HL-60/S4 treated with phorbol 12-myristate 13-acetate at 8.2 ng/mL for 4 days and 3 days (cell line): ENCODE data around the gene BOLA3.
"Not testable (repeated sequence)": the region's sequence is repeated elsewhere in the genome, so short reads cannot be mapped to it uniquely, and the experiment has no call there.

Source experiments
- in situ Hi-C: fragments of 300-500 bp; cut with MboI; formaldehyde crosslinking; loops from 2 replicates; pipeline ENCODE4 v1.15.0; 2022; ENCODE audit warnings: low sequenced_read_pairs

Gene BOLA3

DNA sequence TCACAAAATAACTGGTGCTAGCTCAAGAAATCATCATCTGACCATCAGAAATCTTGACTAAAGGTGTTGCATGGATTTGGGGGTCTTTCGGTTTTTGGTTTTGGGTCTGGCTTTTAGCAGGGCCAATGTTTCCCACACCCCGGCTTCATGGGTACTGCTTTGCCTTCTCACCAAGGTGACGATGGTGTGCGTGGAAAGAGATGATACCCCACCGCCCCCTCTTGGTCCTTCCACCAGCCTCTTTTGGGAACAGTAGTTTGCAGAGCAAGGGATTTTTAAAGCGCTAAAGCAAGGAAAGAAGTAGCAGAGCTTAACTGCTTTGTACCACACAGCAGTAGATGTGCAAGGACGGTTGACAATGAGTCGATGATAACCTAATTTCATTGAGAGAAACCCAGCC lies 42.3 kb downstream of the BOLA3 start:
- in situ Hi-C loops: no loop called here

DNA sequence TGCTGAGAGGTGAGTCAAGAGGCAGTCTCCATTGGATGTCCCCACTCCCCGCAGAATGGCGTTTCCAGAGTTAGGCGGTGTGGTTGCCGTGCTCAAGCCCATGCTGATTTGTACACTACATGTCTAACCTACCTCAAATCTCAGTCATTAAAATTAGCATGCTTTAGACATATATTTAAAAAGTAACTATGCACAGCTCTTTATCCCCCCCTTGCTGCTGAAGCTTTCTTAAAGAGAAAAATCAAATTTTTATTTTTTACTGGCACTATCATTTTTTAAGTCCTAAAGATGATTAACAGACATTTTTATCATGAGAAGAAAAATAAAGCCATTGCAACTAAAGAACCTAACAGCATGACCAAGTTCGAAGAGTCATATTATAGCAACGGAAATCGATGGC lies 42.9 kb downstream of the BOLA3 start:
- in situ Hi-C loops: no loop called here

DNA sequence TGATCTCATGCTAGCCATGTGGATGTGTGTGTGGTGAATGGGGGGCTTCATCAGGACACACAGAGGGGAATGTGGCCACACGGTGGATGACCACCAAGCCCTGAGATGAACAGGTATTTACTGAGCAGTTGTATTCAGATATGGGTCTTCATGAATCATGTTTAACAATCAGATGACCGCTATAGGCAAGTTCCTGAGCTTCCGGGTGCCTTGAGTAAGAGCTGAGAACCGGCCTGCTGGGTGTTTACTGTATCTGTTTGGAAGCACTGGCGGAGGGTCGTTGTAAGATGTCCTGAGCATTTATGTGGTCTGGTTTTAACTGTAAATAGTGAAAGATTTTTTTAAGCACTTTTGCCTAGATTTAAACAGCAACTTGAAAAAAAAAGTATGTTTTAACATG lies 43.9 kb downstream of the BOLA3 start:
- in situ Hi-C loops: no loop called here

DNA sequence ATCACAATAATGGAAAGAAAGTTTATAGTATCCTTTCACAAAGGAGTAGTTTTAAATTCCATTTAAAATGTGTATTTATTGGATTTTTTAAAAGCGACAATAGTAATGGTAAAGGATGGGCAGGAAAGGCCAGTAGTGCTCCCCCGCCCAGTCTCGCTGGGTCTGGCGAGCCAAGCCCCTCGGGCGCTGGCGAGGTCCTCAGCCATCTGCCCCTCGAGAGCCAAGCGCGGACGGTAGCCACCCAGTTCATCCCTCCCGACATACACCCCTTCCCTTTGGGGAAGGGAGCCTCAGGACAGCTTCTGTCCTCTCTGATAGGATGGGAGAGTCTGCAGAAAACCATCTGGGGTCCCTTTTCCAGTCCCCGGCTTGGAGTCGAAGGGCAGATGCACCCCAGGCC lies 45.2 kb downstream of the BOLA3 start:
- in situ Hi-C loops: no loop called here

DNA sequence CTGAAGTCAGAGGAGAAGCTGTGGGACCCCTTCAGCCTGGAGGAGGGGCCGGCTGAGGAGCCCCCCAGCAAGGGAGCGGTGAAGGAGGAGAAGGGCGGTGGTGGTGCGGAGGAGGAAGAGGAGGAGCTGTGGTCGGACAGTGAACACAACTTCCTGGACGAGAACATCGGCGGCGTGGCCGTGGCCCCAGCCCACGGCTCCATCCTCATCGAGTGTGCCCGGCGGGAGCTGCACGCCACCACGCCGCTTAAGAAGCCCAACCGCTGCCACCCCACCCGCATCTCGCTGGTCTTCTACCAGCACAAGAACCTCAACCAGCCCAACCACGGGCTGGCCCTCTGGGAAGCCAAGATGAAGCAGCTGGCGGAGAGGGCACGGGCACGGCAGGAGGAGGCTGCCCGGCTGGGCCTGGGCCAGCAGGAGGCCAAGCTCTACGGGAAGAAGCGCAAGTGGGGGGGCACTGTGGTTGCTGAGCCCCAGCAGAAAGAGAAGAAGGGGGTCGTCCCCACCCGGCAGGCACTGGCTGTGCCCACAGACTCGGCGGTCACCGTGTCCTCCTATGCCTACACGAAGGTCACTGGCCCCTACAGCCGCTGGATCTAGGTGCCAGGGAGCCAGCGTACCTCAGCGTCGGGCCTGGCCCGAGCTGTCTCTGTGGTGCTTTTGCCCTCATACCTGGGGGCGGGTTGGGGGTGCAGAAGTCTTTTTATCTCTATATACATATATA lies 46.0 kb downstream of the BOLA3 start:
- in situ Hi-C loops: no loop called here

DNA sequence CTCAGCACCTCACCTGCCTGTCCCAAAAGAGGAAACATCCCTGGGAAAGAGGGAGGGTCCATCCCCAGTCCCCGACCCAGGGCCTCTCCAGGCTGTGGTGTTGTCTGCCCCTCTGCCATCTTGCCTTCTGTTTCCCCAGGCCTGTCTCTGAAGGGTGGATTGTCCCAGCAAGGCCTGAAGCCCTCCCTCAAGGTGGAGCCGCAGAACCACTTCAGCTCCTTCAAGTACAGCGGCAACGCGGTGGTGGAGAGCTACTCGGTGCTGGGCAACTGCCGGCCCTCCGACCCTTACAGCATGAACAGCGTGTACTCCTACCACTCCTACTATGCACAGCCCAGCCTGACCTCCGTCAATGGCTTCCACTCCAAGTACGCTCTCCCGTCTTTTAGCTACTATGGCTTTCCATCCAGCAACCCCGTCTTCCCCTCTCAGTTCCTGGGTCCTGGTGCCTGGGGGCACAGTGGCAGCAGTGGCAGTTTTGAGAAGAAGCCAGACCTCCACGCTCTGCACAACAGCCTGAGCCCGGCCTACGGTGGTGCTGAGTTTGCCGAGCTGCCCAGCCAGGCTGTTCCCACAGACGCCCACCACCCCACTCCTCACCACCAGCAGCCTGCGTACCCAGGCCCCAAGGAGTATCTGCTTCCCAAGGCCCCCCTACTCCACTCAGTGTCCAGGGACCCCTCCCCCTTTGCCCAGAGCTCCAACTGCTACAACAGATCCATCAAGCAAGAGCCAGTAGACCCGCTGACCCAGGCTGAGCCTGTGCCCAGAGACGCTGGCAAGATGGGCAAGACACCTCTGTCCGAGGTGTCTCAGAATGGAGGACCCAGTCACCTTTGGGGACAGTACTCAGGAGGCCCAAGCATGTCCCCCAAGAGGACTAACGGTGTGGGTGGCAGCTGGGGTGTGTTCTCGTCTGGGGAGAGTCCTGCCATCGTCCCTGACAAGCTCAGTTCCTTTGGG lies 47.2 kb downstream of the BOLA3 start:
- in situ Hi-C loops: no loop called here

DNA sequence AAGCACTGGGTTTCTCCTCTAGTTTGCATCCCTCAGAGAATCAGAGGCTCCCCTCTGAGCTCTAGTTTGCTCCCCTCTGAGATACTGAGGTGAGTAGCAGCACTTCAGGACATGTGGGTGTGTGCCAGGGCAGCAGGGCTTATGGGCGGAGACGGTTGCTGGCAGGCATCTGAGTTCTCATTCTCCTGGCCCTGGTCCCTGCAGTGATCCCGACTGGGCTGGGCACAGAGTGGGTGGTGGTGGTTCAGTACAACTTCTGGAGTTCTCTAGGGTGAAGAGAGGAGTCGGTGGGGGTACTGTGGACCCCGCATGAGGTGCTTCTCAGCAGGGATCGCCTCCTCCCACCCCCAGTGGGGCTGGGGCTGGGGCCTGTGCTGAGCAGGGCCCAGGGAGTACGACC lies 47.9 kb downstream of the BOLA3 start:
- in situ Hi-C loops: no loop called here

DNA sequence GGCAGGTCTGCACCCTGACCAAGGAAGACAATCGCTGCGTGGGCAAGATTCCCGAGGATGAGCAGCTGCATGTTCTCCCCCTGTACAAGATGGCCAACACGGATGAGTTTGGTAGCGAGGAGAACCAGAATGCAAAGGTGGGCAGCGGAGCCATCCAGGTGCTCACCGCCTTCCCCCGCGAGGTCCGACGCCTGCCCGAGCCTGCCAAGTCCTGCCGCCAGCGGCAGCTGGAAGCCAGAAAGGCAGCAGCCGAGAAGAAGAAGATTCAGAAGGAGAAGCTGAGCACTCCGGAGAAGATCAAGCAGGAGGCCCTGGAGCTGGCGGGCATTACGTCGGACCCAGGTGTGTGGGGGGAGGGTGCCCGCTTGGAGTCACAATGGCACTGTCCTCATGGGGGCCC lies 48.4 kb downstream of the BOLA3 start:
- in situ Hi-C loops: no loop called here

DNA sequence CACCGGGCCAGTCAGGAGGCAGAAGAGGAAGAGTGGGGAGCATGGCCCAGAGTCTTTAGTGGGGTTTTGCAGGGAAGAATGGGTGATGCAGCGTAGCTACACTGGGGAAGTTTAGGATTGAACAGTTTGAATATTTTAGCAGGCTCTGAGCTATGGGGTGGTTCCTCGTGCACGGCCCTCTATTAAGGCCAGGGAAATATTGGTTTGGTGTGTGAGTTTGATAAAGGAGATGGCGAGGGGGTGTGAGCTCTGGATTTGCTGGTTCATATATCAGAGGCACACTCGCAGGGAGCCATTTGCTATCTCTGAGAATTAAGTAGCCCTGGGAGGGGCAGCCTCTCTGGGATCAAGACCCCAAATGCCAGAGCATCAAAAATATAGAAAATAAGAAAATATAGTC lies 50.1 kb downstream of the BOLA3 start:
- in situ Hi-C loops: no loop called here

DNA sequence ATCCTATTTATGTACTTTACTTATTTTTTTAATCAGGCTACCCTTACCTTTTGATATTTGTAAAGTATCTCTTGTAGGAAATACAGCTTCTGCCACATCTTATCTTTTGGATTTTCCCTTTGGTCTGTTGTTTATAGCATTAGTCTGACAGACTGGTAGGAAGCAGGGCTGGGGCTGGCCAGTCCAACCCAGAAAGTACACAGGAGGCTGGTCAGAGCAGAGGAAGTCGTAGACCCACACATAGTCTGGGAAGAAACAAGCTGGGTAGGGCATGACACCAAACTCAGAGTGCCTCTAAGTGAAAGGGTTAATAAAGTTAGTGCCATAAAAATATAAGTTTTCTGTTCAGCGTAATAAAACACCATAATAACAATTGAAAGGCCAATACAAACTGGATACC lies 51.7 kb downstream of the BOLA3 start:
- in situ Hi-C loops: no loop called here

DNA sequence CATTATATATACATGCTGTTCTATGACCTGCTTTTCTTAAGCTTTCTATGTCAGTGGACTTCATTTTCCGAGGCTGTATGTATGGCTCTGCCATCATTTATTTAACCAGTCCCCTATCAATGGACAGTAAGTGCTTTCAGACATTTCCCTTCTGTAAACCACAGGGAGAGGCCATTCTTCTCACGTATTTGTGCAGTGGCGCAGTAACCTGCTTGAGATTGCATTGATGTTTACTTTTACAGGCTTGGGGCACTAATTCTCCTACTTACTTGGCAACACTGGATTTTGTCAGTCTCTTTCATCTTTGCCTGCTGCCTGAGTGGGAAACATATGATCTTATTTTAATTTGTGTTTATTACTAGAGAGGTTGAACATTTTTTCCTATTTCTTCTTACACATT lies 52.1 kb downstream of the BOLA3 start:
- in situ Hi-C loops: no loop called here

DNA sequence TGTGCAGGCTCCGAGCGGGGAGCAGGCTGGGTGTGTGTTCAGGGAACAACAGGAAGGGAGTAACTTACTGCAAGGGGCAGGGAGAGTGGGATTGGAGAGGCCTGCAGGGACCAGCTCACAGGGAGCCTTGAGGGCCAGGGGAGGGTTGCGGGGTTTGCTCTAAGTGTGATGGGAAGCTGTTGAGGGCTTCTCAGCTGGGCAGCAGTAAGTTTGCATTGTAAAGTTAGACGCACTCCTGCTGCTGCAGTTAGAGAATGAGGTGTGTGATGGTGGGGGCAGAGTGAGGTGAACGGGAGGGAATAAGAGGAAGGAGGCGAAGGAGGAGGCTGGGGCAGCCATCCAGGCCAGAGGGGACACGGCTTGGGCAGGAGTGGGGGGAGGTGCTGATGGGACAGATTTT lies 53.4 kb downstream of the BOLA3 start:
- in situ Hi-C loops: no loop called here

DNA sequence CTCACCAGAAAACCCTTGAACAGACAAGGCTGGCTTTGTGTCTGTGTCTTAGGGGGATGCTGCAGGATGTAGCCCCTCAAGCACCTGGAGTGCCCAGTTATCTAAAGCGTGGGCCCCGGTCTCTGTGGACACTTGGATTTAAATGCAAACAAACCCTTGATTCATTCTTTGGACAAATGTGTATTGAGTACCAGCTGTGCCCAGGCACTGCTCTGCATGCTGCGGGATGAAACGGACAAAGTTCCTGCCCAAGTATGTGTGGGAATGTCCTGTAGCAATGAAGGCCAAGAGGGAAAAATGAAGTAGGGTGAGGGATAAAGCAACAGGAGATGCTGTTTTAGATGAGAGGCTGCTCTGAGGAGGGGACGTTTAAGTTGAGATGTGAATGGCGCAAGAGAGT lies 53.9 kb downstream of the BOLA3 start:
- in situ Hi-C loops: no loop called here

DNA sequence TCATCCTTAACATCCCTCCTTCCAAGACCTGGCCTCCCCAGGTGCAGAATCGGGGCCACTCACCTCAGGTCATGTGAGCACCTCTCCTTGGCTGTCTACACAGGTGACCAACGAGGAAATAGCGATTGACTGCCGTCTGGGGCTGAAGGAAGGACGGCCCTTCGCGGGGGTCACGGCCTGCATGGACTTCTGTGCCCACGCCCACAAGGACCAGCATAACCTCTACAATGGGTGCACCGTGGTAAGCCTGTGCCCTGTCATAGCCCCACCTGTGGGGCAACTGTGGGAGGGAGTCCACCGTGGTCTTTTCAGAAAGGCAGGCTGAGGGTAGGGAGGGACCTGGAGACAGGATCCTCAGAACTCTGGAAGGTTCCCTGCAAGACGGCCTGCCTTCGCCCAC lies 54.3 kb downstream of the BOLA3 start:
- in situ Hi-C loops: no loop called here

DNA sequence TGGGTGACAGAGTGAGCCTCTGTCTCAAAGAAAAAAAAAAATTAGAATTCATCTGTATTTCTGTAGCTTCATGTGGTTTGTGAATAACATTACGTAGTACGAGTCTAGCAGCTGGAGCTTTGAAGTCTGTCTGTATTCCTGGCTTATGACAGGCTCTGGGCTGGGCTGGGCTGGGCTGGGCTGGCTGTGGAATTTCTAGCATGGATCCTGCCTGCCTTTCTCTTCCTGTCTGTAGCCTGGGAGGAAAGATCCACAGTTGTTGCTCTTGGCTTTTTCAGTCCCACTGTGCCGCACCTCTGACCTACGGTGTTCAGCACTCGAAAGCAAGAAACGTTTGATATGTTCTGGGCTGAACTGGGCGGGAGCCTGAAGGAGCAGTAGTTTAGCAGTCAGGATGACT lies 55.4 kb downstream of the BOLA3 start:
- in situ Hi-C loops: no loop called here

DNA sequence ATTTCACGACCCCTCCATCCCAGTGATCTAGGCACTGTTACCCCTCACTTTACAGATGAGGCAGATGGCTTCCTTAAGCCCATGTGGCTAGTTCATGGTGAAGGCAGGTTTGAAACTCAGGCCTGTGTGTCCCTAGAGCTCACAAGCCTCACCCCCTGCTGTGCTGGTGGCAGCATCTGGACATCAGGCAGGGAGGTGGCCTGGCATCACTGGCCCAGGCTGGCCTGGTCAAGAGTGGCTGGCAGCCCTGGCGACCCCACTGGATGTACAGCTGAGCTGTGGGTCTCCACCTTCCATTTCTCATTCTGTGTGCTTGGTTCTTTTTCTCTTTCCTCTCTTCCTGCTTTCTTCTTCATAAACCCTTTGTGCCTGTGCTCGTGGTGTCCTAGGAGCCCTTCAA lies 56.3 kb downstream of the BOLA3 start:
- in situ Hi-C loops: no loop called here

DNA sequence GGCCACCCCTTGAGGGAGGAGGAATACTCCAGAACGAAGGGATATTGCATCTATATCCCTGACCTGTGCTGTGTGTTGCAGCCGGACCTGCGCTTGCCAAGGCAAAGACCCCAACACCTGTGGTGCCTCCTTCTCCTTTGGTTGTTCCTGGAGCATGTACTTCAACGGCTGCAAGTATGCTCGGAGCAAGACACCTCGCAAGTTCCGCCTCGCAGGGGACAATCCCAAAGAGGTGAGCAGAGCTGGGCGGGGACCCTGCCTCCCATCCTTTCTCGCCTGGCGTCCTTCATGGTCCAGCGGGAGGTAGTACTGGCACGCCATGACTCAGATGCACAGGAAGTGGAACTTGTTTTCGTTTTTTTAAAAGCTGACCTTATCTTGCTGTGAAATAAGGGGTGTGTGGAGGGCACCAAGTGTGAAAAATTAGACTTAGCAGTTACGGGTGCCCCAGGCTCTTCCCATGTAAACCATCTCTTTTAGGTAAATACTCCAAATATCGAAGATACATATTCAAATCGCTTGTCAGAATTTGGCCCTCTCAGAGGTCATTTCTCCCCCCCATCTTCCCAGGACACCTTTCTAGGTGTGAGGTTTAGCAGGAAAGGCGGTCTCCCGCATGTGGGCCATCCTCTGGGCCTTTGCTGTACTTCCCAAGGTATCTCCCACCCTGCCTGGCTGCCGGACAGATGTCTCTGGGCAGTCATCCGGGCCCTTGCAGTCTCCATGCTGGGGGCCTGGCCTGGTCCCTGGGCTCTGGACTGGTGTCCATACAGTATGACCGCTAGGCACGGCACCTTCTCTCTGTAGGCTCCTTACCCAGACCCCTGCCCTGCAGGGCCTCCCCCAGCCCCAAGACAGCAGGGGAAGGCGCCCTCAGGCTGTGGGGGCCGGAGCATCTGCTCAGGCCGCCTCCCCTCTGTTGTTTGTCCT lies 57.6 kb downstream of the BOLA3 start:
- in situ Hi-C loops: no loop called here

DNA sequence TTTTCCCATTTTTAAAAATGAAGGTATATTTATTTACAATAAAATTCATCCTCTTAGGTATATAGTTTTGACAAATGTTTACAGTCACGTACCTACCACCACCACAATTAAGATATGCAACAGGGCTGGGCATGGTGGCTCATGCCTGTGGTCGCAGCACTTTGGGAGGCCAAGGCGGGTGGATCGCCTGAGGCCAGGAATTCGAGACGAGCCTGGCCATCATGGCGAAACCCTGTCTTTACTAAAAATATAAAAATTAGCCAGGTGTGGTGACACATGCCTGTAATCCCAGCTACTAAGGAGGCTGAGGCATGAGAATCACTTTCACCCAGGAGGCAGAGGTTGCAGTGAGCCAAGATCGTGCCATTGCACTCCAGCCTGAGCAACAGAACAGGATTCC lies 59.0 kb downstream of the BOLA3 start:
- in situ Hi-C loops: not testable (repeated sequence)

DNA sequence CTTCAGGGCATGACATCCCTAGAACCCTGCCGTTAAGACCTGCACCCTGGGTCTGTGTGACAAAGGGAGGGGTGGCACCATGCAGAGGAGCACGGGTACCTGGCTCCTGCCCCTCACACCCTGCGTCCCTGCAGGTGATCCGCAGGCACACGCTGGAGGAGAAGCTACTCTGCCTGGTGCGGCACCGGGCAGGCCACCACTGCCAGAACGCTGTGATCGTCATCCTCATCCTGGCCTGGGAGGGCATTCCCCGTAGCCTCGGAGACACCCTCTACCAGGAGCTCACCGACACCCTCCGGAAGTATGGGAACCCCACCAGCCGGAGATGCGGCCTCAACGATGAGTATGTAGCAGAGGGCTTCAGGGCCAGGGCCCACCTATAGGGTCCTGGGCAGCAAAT lies 60.0 kb downstream of the BOLA3 start:
- in situ Hi-C loops: no loop called here

DNA sequence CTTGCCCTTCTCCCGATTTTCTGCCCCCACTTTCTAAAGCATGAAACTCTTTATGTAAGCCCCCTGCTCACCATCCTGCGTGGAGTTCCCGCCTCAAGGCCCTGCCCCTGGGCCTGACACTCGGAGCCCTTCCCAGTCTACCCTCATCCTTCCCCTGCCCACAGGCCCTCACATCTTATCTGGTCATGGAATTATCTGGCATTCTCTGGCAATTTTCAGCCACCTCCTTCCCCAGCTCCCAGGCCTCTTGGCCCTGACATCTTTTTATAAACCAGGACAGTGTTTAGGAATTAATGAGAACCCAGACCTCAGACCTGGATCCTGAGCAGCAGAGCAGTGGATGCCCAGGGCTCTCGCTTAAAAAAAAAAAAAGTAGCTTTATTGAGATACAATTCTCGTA lies 61.7 kb downstream of the BOLA3 start:
- in situ Hi-C loops: no loop called here
